Epithelial cell of prostate (primary cell): ENCODE measurements around the gene HIVEP2.

Experiments
- DNase-seq: peaks from one replicate; pipeline ENCODE4 v3.0.0-alpha.2; 2011; ENCODE audit warnings: low read depth, low spot score
- H3K27ac ChIP-seq: fragments of 450-650 bp; 2 replicates; pipeline ENCODE4 v1.5.1; 2017; ENCODE audit warnings: mild to moderate bottlenecking

The HIVEP2 gene

DNA sequence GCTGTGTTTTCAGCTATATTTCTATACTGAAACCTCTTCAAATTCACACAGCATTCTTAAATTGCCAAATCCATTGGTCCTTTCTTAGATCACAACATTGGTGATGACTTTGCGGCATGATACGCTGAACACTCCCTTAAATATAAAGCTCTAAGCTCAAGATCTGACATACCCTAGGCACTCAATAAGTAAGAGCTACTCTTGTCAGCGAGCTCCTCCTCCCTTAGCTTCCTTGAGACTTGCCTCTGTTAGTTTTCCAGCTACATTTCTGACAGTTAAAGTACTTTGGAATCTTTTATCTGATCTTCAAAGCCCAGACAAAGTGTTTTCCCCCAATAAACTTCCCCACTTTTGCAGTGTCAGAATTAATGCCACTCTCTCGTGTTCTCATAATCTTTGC lies 117.0 kb downstream of the HIVEP2 start:
- no peak overlapping the region for H3K27ac ChIP-seq
- DNase-seq = no peak

DNA sequence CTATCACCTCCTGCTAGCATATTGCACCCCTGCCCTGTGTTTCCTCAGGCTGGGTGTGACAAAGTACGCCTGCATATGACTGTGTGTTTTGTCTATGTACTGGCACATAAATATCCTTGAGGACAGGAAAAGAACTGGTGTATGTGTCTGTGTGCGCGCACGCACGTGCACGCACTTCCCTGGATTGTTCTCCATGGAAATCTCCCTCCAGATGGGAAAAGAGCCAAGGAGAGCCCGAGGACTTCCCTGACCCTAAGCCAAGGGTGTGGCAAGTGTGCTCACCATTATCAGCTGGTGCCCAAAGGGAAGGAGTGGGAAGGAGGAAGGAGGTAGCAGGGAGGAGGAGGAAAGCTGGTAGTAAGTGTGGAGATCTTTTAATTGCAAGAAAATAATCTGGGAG lies 117.6 kb downstream of the HIVEP2 start:
- no peak for DNase-seq

DNA sequence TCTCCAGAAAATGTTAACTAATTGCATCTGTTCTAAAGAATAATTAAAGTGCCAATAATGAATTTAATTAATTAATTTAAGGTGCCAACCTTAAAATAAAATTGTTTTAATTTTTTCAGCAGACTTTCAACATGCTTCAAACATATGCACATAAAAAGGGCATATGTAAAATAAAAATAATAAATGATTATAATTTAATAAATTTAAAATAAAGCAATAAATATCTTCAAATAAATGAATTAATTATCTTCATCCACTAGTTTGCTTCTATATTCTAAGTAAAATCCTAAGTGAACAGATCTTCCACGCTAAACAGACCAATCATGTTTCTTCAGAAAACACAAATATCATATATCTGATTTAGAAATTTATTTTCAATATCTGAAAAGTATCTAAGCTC lies 119.2 kb downstream of the HIVEP2 start:
- no peak overlapping the region for H3K27ac ChIP-seq

More for the DNA sequence above, 117.6 kb downstream of the HIVEP2 start:
- no peak overlapping the region for H3K27ac ChIP-seq

DNA sequence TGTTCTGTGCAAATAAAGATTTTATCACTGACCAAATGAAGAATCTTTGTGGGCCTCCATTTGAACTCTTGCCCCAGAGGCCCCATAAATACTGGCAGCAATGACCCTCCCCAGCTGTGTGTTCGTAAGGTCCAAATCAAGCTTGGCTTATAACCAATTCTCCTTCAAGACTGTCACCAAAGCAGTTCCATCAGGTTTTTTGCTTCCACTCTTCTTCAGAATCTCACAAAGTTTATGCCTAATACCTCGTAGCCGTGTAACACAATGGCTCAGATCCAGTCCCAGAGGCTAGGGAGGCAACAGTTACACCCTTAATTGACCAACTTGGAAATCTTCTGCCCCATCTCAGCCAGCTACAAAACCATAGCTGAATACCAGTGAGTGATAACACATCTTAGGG lies 120.5 kb downstream of the HIVEP2 start:
- DNase-seq = no peak
- H3K27ac ChIP-seq = no peak overlapping the region

More for the DNA sequence above, 119.2 kb downstream of the HIVEP2 start:
- no peak for DNase-seq

DNA sequence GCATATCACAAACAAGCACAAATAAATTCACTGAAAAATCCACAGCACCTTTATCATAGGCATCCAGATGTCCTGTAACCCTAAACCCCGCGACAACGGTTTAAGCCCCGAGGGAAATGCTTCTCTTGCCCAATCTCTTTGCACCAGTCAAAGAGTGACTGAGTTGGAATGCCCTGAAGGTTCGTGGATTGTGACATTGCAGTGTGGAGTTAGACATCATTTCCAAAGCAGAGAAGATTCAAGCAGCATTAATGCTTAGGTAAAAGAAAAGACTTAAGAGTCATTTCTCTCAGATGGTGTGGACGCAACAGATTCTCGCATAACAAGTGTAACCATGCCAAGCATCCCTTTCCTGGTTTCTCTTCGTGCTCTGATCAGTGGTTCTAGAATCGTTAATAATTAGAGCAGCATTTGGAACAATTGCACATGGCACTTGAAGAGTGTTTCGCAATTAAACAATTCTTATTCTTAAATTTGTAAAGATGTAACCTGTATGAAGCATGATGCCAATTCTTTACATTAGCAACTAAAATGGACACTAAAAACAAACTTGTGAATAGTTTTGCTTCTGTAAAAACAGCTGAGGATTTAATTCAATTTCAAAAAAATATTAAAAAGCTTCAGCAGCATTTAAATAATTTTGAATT lies 121.6 kb downstream of the HIVEP2 start:
- H3K27ac ChIP-seq = no peak overlapping the region

DNA sequence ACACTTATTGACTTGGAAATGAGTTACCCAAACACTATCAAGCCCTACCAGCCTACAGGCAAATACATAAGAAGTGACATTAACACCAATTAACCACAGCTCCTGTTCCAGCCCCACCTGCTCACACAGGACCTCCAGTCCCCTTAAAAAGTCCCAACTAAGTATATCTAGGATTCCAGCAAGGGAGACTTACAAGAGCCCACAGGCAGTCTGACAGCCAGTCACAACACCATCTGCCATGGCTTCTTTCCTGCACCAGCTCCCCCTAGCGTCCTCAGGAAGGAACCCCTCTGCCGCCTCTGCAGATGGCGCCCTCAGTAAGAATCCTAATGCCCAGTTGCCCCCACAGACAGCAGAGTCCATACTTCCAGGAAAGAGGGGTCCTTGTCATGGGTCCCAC lies 122.1 kb downstream of the HIVEP2 start:
- no peak overlapping the region for H3K27ac ChIP-seq
- DNase-seq = no peak

More for the DNA sequence above, 121.6 kb downstream of the HIVEP2 start:
- DNase-seq = no peak

DNA sequence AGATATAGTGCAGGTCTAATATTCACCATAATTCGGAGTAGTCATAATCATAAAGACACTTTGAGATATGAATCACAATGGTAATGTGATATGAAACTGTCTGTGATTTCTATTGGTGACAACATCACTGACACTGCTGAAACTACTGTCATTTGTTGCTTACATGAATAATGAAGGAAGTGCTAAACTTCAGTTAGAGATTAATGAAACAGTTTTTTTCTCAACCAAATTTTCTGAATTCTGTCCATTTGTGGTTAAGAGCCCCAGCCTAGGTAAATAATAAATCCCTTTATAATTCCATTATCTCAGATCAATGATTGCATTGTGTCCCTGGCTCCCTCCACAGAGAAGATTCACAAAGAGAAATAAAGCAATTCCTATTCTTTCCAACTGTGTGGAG lies 122.6 kb downstream of the HIVEP2 start:
- no peak overlapping the region for H3K27ac ChIP-seq
- DNase-seq = no peak

DNA sequence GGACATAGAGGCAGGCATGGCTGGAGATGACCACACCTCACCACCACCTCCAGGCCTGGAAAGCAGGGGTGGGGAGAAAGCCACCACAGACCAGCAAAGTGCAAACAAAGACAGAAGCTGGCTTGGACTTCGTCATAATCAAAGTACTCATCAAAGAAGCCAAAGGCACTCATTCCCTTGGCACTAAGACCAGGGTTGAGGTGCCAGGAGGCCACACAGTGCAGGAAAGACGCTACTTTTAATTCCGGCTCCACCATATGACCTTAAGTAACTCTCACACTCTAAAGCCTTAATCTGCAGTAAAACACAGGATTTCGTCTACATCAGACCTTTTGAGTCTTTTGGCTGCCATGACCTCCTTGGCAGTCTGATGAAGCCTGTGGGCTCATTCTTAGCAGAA lies 123.1 kb downstream of the HIVEP2 start:
- H3K27ac ChIP-seq = no peak overlapping the region

DNA sequence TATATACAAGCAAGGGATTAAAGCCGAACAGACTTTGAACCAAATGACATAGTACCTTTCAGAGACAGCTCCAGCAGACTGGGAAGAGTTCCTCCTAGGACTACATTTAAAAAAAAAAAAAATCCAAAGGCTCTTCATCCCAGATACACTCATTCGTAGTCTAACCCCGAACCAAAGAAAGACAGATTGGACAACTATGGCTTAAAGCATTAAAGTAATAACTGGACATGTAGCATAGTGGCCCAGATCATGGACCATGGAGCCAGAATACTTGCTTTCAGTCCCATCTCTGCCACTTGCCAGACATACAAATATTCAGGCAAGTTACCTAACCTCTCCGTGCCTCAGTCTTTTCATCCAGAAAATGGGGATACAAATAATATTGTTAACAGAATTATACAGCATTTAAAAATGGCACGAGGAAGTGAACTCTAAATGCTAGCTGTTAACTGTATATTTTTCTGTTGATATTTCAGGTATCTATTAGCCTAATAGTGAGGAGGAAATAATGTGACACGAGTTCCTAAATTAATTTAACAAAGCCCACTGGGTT lies 123.7 kb downstream of the HIVEP2 start:
- no peak for DNase-seq
- no peak overlapping the region for H3K27ac ChIP-seq

More for the DNA sequence above, 123.1 kb downstream of the HIVEP2 start:
- DNase-seq = no peak

DNA sequence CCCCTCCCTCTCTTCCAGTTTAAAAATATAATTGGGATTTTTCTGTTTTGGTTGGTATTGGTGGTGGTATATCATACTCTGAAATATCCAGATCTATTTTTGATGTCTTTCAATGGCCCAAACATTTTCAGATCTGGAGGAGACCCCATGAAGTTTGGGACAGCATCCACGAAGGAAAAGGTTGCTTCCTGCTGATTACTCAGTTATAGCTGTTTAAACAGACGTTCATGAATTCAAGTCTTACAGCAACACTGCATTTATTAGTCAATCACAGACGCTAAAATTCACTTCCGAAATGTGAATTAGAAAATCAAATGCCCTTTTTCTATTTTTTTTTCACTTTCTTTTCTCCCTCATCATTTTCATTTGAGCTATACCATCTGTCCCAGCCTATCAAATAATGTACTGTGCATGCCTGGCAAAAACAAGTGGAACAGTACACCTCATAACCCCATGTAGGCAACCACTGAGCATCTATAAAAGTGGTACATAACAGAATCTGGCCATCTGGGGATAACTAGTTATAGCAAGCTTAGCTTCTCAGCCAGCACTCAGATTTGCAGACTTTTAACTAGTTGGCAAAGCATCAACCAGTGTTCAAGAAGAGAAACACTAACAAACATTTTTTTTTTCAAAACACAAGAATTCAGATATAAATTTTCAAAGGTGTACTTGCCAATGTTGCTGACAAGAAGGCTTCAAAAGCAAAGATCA lies 124.5 kb downstream of the HIVEP2 start:
- H3K27ac ChIP-seq = no peak overlapping the region
- DNase-seq = no peak

DNA sequence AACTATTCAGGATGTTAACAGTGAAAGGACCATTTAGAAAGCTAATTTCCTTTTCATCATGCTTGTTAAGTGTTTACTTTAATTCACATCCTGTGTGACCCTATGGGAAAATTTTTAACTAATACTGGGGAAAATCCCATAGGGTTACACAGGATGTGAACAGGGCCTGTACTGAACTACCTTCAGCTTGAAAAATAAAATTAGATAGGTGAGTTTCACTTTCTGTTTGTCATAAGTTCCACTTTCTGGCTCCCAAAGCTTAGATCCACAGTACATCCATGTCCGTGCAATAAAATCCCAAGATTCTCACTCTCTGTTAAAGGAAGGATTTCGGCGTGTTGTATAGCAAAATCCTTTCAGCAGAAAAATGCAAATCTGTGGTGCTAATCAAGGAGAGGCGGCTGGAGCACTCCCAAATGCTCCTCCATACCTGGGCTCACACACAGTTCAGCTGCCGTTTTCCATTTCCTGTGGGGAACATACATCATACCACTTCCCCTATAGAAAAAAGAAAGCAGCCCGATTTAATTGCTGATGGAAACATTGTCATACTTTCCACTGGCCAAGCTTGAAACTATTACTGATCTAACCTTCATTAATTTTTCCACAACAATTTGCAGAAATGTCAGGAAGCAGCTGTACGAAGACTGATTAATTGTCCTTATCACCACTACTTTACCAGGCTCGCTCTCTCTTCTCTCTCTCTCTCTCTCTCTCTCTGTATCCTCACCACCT lies 125.2 kb downstream of the HIVEP2 start:
- H3K27ac ChIP-seq = no peak overlapping the region
- no peak for DNase-seq

DNA sequence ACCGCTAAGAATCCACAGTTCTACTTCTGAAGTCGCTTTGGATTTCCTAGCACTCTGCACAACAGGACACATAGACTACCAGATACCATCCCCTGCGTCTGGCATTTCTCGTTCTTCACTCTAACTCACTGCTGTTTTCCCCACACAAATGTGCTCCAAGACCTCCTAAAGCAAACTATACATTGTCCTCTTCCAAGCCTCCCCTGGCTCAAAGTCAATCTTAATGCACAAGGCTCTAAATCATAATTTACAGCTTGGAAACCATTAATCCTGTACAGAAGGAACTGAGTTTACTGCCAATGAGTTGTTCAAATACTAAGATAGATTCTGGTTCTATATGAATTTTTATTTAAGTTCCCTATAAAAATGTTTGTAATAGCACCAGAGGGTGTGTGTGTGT lies 128.5 kb downstream of the HIVEP2 start:
- DNase-seq = no peak
- H3K27ac ChIP-seq = no peak overlapping the region

DNA sequence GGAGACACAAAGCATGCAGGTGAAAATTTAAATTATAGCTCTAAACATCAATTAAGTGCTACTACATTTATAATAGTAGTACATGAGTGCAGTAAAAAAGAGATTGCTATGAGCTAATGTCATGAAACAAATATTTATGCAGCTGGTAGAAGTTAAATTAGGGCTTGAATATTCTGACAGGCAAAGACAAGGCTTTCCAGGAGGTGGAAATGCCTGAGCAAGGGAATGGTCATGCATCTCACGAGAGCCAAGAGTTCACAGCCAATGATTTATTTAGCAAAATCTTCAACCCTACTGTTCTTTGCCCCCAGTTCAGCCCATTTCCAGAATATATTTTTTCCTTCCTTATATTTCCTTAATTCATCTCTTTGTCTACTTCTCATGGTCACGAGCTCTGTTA lies 128.9 kb downstream of the HIVEP2 start:
- no peak for DNase-seq
- no peak overlapping the region for H3K27ac ChIP-seq

DNA sequence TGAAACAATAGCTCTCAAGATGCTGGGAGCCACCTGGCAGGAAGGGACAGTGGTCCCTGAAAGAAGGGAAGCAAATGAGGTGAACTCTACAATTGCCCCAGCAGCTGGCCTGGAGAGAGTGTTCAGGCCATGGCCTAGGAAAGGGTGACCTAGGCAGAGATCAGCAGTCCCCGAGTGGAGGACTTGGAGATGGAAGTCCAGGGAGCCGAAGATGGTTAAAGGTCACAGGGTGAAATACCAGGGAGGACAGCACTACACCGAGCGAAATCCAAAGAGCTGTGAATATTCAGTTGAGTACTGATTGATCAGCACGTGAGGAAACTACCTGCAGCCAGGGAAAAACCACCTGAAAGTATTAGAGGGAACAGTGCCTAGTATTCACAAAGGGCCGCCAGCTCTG lies 133.1 kb downstream of the HIVEP2 start:
- no peak for DNase-seq
- no peak overlapping the region for H3K27ac ChIP-seq

DNA sequence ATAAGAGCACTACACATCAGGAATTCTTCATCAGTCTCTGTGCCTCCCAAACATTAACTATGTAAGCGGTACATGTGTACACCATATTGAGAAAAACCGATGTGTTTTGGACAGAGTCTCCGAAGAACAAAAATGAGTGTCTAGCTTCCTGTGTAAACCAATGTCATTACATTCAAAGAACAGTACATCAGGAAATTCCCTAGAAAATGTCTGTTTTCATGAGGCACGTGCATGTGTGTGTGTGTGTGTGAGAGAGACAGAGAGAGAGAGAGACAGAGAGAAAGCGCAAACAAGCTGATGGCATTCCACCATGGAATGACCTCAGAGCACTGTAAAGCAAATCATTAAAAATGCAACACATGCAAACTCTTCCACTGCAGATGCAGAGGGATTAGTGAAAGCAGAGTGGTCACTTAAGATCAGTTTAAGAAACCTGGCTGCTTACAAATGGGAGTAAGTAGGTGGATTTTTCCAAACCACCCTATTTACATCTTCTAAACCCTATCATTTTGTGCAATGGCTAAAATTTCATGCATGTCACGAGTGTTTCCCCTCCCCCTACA lies 133.9 kb downstream of the HIVEP2 start:
- DNase-seq = no peak
- no peak overlapping the region for H3K27ac ChIP-seq

DNA sequence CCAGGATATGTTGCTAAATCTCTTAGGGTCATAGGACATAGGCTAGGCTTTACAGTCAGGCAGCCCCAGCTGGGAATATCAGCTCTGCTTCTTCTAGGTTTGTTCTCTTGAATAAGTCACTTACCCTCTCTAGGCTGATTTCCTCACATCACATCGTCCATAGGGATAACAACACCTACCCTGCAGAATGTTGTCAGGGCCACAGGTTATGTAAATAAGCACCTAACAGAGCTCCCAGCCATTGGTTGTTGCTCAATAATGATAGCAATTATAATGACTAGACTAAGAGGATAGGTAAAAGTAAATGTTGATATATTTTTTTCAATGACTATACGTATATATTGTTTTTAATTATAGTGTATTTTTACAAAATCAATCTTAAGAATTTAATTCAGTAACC lies 135.0 kb downstream of the HIVEP2 start:
- H3K27ac ChIP-seq = no peak overlapping the region
- no peak for DNase-seq

DNA sequence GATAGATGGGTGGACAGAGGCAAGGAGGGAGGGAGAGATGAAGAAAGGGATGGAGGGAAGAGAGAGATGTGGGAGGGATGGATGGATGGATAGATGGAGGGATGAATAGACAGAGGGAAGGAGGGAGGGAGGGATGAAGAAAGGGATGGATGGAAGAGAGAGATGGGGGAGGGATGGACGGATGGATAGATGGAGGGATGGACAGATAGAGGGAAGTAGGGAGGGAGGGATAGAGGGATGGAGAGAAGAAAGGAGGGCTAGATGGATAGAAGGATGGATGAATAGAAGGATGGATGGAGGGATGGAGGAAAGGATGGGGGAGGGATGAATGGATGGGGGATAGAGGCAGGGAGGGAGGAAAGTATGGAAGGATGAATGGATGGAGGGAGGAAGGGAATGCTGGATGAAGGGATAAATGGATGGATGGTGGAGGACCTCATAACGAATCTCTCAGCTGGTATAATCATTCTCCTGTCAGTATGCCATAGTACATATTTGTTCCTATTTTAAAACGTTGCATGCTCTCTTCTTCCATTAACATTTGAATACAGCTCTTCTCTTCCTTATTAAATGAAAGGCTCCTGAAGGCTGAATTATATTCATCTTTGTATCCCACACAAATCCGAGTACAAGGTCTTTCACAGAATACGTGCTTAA lies 136.4 kb downstream of the HIVEP2 start:
- H3K27ac ChIP-seq = no peak overlapping the region
- DNase-seq = no peak

DNA sequence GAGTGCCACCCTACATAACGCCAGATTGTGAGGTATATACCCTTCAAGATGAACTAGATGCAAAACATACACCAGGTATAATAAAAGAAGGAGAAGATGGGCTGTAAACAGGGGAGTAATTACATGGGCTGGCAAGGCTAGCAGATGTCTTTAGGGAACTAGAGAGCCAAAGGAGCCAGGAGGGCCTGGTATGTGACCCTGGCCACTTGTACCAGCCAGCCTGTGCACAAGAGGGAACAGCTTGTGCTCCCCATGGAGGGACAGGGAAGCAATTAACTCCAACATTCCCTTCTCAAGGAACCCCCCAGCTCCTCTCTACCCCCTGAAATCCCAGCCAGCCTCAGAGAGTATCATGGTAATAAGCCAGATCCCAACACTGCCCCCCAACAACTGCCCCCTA lies 139.9 kb downstream of the HIVEP2 start:
- no peak overlapping the region for H3K27ac ChIP-seq
- DNase-seq = no peak

DNA sequence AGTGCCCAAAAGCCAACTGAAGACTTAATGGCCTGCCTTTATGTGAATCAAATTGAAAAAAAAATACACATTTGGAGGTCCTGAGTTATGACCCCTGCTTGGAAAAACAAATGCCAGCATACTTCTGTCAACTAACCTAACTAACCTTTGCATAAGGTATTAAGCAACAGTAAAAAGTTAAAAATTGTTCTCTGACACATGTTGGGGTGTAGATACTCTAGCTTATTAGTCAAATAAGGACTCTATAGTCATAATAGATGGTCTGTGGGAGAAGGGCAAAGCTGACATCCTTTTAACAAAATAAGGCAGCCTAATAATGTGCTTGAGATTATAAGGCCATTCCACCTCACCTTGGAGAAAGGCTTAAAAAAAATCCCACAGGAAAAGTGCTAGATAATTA lies 140.5 kb downstream of the HIVEP2 start:
- DNase-seq = no peak
- H3K27ac ChIP-seq = no peak overlapping the region

DNA sequence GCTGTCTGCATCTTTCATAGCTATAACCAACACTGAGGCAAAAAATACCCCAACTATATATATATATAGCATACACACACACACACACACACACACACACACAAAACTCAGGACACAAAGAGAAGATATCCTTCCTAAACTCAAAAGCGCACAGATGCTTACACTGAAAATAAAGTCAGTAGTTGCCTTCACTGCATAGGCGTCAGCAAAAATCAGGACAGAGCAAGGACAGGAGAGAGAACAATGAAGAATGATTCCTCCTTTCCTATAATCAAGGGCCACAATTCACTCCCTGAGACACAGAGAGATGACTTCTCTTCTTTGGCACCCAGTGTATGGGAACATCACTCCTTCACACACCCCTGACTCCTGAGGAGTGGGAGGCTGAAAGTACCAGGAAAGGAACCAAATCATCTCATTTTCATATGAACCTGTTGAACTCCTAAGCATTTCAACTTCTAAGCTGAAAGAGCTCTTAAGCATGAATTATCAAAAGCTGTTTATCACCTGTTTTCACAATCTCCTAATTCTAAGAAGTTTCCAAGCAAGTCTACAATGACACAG lies 141.4 kb downstream of the HIVEP2 start:
- no peak for DNase-seq
- peak overlapping the region; percentile 55 for H3K27ac ChIP-seq
